GM18909 (cell line): ENCODE measurements around the gene CCDC78.
A peak's percentile ranks its signal among the peaks of the same experiment; 100 is the strongest.
"Not testable (repeated sequence)": the region's sequence is repeated elsewhere in the genome, so short reads cannot be mapped to it uniquely, and the experiment has no call there.

Experiments used
- ATAC-seq: cut with Tn5 transposase; IDR thresholded peaks from one replicate; pipeline ENCODE4 v1.9.1; 2021; ENCODE audit warnings: mild to moderate bottlenecking; ENCODE audit not compliant: unreplicated experiment, poor library complexity

CCDC78 gene

GRCh38 chr16:714558-715476, 11.4 kb downstream of the CCDC78 start, which contains the start of gene METRN:
Gene METRN, plus strand, starts transcription at chr16:715118. Its CDS starts 172 bp downstream, at chr16:715290.
- peak; percentile 79 for ATAC-seq

GRCh38 chr16:714079-714478, 12.2 kb downstream of the CCDC78 start:
- ATAC-seq: no peak

GRCh38 chr16:712740-713250, 13.4 kb downstream of the CCDC78 start:
- not testable (repeated sequence) for ATAC-seq

GRCh38 chr16:711548-712320, 14.5 kb downstream of the CCDC78 start:
- no peak for ATAC-seq

- ATAC-seq: no peak
These were observed 15.2 kb downstream of the CCDC78 start for GRCh38 chr16:711084-711483.

- no peak for ATAC-seq
These were observed 15.7 kb downstream of the CCDC78 start for GRCh38 chr16:710500-711075.

GRCh38 chr16:709566-710499, 16.4 kb downstream of the CCDC78 start:
- no peak for ATAC-seq

- no peak for ATAC-seq
These were observed 17.3 kb downstream of the CCDC78 start for GRCh38 chr16:708959-709358.

- no peak for ATAC-seq
These were observed 18.2 kb downstream of the CCDC78 start for GRCh38 chr16:708019-708418.

- ATAC-seq: no peak
These were observed 19.1 kb downstream of the CCDC78 start for GRCh38 chr16:707062-707538.

GRCh38 chr16:706189-707061, 19.8 kb downstream of the CCDC78 start:
- no peak for ATAC-seq

- no peak for ATAC-seq
These were observed 20.6 kb downstream of the CCDC78 start, which contains the start of gene FBXL16 for GRCh38 chr16:705431-706188. Gene FBXL16, minus strand, starts transcription at chr16:705801. Its CDS starts 8,396 bp downstream, at chr16:697405.

GRCh38 chr16:704552-705380, 21.5 kb downstream of the CCDC78 start:
- ATAC-seq: no peak

- no peak for ATAC-seq
These were observed 22.2 kb downstream of the CCDC78 start for GRCh38 chr16:704047-704446.

- no peak for ATAC-seq
These were observed 22.8 kb downstream of the CCDC78 start for GRCh38 chr16:703406-703805.

GRCh38 chr16:702341-702740, 23.9 kb downstream of the CCDC78 start:
- ATAC-seq: no peak
